ENCODE measurements around the gene MRPL12.

MRPL12 gene

GRCh38 chr17:81683208-81683583 is 20.0 kb upstream of the MRPL12 start:
- DNase-seq: no peak

GRCh38 chr17:81683584-81684441 is 19.4 kb upstream of the MRPL12 start, which contains the start of the genes ARL16 and HGS:
ARL16 (minus strand) TSS chr17:81683797; CDS start chr17:81683753, 44 bp downstream.
HGS (plus strand) TSS chr17:81684011; CDS start chr17:81684067, 56 bp downstream.
- peak; percentile 98 for DNase-seq

- DNase-seq: no peak
Observed at GRCh38 chr17:81684442-81684911, 18.7 kb upstream of the MRPL12 start.

- DNase-seq: no peak
Observed at GRCh38 chr17:81685108-81685507, 18.1 kb upstream of the MRPL12 start.

- DNase-seq: no peak
Observed at GRCh38 chr17:81686614-81687013, 16.6 kb upstream of the MRPL12 start.

- DNase-seq: no peak
Observed at GRCh38 chr17:81687770-81688541, 15.2 kb upstream of the MRPL12 start.

- no peak for DNase-seq
Observed at GRCh38 chr17:81688616-81689015, 14.6 kb upstream of the MRPL12 start.

- no peak for DNase-seq
Observed at GRCh38 chr17:81690066-81690465, 13.1 kb upstream of the MRPL12 start.

GRCh38 chr17:81690549-81690948 is 12.6 kb upstream of the MRPL12 start:
- DNase-seq: no peak

- DNase-seq: no peak
Observed at GRCh38 chr17:81691196-81691595, 12.0 kb upstream of the MRPL12 start.

- DNase-seq: no peak
Observed at GRCh38 chr17:81691608-81692007, 11.6 kb upstream of the MRPL12 start.

- no peak for DNase-seq
Observed at GRCh38 chr17:81693509-81694210, 9.5 kb upstream of the MRPL12 start.

- no peak for DNase-seq
Observed at GRCh38 chr17:81694810-81695209, 8.4 kb upstream of the MRPL12 start.

GRCh38 chr17:81695211-81695610 is 8.0 kb upstream of the MRPL12 start:
- DNase-seq: no peak

GRCh38 chr17:81695801-81696200 is 7.4 kb upstream of the MRPL12 start:
- DNase-seq: no peak

GRCh38 chr17:81696218-81696941 is 6.8 kb upstream of the MRPL12 start:
- no peak for DNase-seq

- no peak for DNase-seq
Observed at GRCh38 chr17:81697261-81698044, 5.7 kb upstream of the MRPL12 start.

GRCh38 chr17:81700353-81701287 is 2.5 kb upstream of the MRPL12 start:
- no peak for DNase-seq

- peak; percentile 14 for DNase-seq
Observed at GRCh38 chr17:81701288-81702071, 1.7 kb upstream of the MRPL12 start.
